ENCODE data around the gene RPS14. TPM values are rescaled to one million over a fixed set of nuclear protein-coding genes. Genes with fewer than 3 reads are reported as not detected.
A peak's percentile ranks its signal among the peaks of the same experiment; 100 is the strongest.

The RPS14 gene
- polyA plus RNA-seq, 1 donor (not counting 4 experiments of a cell fraction or from before 2014, with no cell fraction given) = 3,540 TPM

DNA sequence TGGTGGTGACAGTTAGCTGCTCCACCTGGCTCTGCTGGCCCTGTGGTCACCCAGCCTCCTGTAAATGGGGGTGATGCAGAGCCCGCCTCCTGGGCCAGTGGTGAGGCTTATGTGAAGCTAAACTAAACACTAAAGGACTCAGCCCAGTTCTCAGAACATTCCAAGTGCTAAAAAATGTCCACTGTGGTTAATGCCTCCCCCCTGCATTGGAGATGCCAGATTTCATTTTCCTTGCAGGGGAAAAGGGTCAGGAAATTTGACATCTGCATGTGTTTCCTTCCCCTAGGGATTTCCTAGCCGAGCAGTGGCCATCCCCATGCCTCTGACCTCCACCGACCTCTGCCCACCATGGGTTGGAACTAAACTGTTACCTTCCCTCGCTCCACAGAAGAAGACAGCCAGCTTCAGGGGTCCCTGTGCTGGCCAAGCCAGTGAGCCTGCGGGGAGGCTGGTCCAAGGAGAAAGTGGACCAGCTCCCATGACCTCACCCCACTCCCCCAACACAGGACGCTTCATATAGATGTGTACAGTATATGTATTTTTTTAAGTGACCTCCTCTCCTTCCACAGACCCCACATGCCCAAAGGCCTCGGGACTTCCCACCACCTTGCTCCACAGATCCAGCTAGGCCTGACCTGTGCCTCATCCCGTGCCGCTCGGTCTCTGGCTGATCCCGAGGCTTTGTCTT lies 49.9 kb downstream of the RPS14 start:
- no peak overlapping the region for H3K27ac ChIP-seq (ENCODE audit: control insufficient read depth, insufficient read depth, low read length)
- no peak for FAIRE-seq
- peaks cover 26 to 50% of the 10 kb centered on the region in 2 experiments for H3K36me3 ChIP-seq (ENCODE audit: control insufficient read depth in 2 of 2, extremely low read depth in 1 of 2, insufficient read depth in 2 of 2, low read length in 2 of 2)

DNA sequence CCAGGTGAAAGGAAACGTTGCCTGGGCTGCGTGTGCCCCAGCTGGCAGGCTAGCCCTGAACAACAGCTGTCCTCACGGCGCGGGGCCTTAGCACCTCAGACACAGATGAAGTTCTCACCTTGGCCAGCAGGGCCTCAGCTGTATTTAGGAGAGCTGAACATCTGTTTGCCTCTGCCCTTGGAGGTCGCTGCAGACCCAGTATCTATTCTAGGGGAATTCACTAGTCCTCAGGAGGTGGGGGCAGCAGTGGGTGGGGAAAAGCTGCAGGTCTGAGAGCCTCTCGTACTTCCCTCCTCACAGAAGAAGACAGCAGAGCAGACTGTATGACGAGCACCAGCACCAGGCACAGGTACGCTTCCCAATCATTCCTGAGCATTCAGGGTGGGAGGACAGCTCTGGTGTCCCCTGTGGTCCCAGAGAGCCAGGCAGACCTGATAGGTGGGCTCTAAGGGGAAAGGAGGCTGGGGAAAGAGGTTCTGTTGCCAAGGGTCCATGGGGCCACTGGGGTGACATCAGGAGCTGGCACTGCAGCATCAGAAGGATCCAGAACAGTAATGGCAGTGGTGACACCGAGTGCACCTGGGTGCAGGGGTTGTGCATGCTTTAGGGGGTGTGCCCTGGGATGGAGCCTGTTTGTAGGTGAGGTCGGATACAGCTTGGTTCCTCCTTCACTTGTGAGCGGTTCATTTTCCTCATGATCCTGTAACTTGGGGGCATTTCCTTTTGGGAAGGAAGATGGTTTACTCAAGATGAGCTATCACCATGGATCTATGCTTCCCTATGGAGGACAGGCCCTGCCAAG lies 50.6 kb downstream of the RPS14 start:
- dilution Hi-C loops (cut with MboI; ENCODE audit: extremely low pct_ligation_motif_present, low sequenced_read_pairs) = no loop called here
- DNase-seq (ENCODE audit: low read depth, low spot score) (no peak), FAIRE-seq (no peak)
- no peaks in the 10 kb centered on the region for H3K9me3 ChIP-seq (ENCODE audit: control insufficient read depth, low read depth, low read length)
- TF ChIP-seq, protein P1, sequence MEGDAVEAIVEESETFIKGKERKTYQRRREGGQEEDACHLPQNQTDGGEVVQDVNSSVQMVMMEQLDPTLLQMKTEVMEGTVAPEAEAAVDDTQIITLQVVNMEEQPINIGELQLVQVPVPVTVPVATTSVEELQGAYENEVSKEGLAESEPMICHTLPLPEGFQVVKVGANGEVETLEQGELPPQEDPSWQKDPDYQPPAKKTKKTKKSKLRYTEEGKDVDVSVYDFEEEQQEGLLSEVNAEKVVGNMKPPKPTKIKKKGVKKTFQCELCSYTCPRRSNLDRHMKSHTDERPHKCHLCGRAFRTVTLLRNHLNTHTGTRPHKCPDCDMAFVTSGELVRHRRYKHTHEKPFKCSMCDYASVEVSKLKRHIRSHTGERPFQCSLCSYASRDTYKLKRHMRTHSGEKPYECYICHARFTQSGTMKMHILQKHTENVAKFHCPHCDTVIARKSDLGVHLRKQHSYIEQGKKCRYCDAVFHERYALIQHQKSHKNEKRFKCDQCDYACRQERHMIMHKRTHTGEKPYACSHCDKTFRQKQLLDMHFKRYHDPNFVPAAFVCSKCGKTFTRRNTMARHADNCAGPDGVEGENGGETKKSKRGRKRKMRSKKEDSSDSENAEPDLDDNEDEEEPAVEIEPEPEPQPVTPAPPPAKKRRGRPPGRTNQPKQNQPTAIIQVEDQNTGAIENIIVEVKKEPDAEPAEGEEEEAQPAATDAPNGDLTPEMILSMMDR (optimal IDR thresholded peaks at IDR 0.05 in 1 of 3, IDR thresholded peaks at IDR 0.05 in 1 of 3, conservative IDR thresholded peaks at IDR 0.05 in 1 of 3; ENCODE audit: extremely low read depth in 1 of 3, insufficient read depth in 2 of 3, low read length in 3 of 3) = peak; percentile 19 to 46 (median 40)
- no peak for TF ChIP-seq EZH2 (IDR thresholded peaks at IDR 0.05; ENCODE audit: low read length)
- H4K20me1 ChIP-seq (ENCODE audit: control insufficient read depth, extremely low read depth, insufficient read depth, low read length) = no peaks in the 10 kb centered on the region
- peaks cover 31 to 56% of the 10 kb centered on the region in 2 experiments for H3K36me3 ChIP-seq (ENCODE audit: control insufficient read depth in 2 of 2, extremely low read depth in 1 of 2, insufficient read depth in 2 of 2, low read length in 2 of 2)
- no peaks in the 10 kb centered on the region for H3K4me1 ChIP-seq (ENCODE audit: control insufficient read depth, extremely low read depth, insufficient read depth, low read length)
- H3K27ac ChIP-seq (ENCODE audit: control insufficient read depth, insufficient read depth, low read length) = no peak overlapping the region
- H3K9ac ChIP-seq (ENCODE audit: control insufficient read depth, extremely low read depth, insufficient read depth, low read length) = no peak overlapping the region
- H3K27me3 ChIP-seq (ENCODE audit: control insufficient read depth, extremely low read depth, insufficient read depth, low read length) = no peaks in the 10 kb centered on the region
- H2AFZ ChIP-seq (ENCODE audit: control insufficient read depth, low read length) = no peak overlapping the region
- no peaks in the 10 kb centered on the region for H3K9me1 ChIP-seq (ENCODE audit: control insufficient read depth, extremely low read depth, insufficient read depth, low read length)
- no peaks in the 10 kb centered on the region for H3K79me2 ChIP-seq (ENCODE audit: control insufficient read depth, insufficient read depth, low read length)
- H3K4me3 ChIP-seq (ENCODE audit: control insufficient read depth in 2 of 3, extremely low read depth in 1 of 3, insufficient read depth in 2 of 3, low read depth in 1 of 3, low read length in 3 of 3) = no peak overlapping the region
- H3K4me2 ChIP-seq (ENCODE audit: control insufficient read depth, extremely low read depth, insufficient read depth, low read depth, low read length) = no peak overlapping the region

More for the DNA sequence above, 49.9 kb downstream of the RPS14 start:
- H3K4me2 ChIP-seq (ENCODE audit: control insufficient read depth, extremely low read depth, insufficient read depth, low read depth, low read length) = no peak overlapping the region
- H3K9me3 ChIP-seq (ENCODE audit: control insufficient read depth, low read depth, low read length) = no peaks in the 10 kb centered on the region
- dilution Hi-C loops (cut with MboI; ENCODE audit: extremely low pct_ligation_motif_present, low sequenced_read_pairs) = no loop called here
- no peak overlapping the region for H3K9ac ChIP-seq (ENCODE audit: control insufficient read depth, extremely low read depth, insufficient read depth, low read length)
- H3K79me2 ChIP-seq (ENCODE audit: control insufficient read depth, insufficient read depth, low read length) = no peaks in the 10 kb centered on the region
- H4K20me1 ChIP-seq (ENCODE audit: control insufficient read depth, extremely low read depth, insufficient read depth, low read length) = no peaks in the 10 kb centered on the region
- H3K27me3 ChIP-seq (ENCODE audit: control insufficient read depth, extremely low read depth, insufficient read depth, low read length) = no peaks in the 10 kb centered on the region
- no peak for TF ChIP-seq EZH2 (IDR thresholded peaks at IDR 0.05; ENCODE audit: low read length)
- TF ChIP-seq, protein P1 (optimal IDR thresholded peaks at IDR 0.05 in 1 of 3, IDR thresholded peaks at IDR 0.05 in 1 of 3, conservative IDR thresholded peaks at IDR 0.05 in 1 of 3; ENCODE audit: extremely low read depth in 1 of 3, insufficient read depth in 2 of 3, low read length in 3 of 3) = no peak
- H3K4me1 ChIP-seq (ENCODE audit: control insufficient read depth, extremely low read depth, insufficient read depth, low read length) = no peaks in the 10 kb centered on the region
- no peak overlapping the region for H3K4me3 ChIP-seq (ENCODE audit: control insufficient read depth in 2 of 3, extremely low read depth in 1 of 3, insufficient read depth in 2 of 3, low read depth in 1 of 3, low read length in 3 of 3)
- no peak for DNase-seq (ENCODE audit: low read depth, low spot score)
- H2AFZ ChIP-seq (ENCODE audit: control insufficient read depth, low read length) = no peak overlapping the region
- no peaks in the 10 kb centered on the region for H3K9me1 ChIP-seq (ENCODE audit: control insufficient read depth, extremely low read depth, insufficient read depth, low read length)
